Right ventricle myocardium superior (tissue), 1 donor: ENCODE results near the gene PDS5B. TPM values are rescaled to one million over a fixed set of nuclear protein-coding genes. Genes with fewer than 3 reads are reported as not detected.
"Not testable (repeated sequence)": the region's sequence is repeated elsewhere in the genome, so short reads cannot be mapped to it uniquely, and the experiment has no call there.

Experiments
- ATAC-seq: fragments of 200-7000 bp; cut with Tn5 transposase; one replicate; pipeline ENCODE4 v1.9.1; 2020; ENCODE audit warnings: mild to moderate bottlenecking; ENCODE audit not compliant: poor library complexity
- DNase-seq: peaks from one replicate; pipeline ENCODE4 v3.0.0-alpha.2; 2020
- intact Hi-C: fragments of 100-400 bp; cut with DNase I; formaldehyde crosslinking; loops from one replicate; pipeline ENCODE4 v1.11.2; 2022
- long read RNA-seq: library from polyadenylated mRNA; unstranded; transcript quantifications from one replicate; pipeline ENCODE4 v2.0.0, GENCODE V29; 2021
- total RNA-seq: library from RNA; stranded (reverse); fragmentation: NEBNext Ultra II Directional; extraction: Animal tissue kit (Norgen Biotek cat#: 25700); gene quantifications from one replicate; pipeline ENCODE4 v1.2.1, GENCODE V29; 2021
- donor health status: DM: no; HTN: yes; CAD: no; lungs with severe emphysema.

The PDS5B gene
- 22.9 TPM for total RNA-seq
- long read RNA-seq, partial matches to known transcripts, result 4 of 7 reads
- long read RNA-seq, other reads (novel, unspliced or antisense), result 3 of 7 reads

DNA sequence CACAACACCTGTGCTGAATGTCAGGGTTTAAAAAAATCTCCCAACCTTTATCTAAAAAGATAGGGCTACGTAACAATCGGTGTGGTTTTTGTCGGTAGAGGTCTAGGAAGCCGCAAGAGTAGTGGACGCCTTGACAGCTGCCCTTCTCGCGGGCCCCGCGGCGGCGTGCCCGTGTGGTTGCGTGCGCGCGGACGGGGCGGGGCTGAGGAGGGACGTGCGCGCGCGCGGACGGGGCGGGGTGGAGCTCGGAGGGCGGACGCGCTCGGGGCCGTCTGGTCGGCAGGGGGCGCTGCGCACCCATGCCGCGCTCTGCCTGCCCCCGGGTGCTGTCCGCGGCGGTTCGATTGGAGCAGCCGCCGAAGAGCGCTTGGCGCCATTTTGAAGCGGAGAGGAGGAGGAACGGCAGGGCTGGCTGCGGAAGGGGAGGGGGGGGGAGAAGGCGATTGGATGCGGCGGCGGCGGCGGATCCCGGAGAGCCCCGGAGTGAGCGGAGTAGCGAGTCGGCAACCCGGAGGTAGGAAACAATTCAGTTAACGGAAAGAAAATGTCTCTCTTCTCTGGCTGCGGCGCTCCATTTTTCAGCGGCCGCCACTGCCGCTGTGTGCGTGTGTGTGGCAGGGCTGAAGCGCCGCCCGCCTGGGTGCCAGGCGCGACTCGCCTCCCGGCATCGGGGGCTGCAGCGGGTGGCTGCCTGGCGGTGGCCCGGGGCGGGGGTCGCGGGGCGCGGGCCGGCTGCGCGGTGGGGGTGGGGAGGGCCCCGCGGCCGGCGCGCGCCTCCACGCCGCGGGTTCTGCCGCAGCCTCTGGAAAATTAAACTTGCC, at the start of gene PDS5B:
Gene PDS5B, plus strand, starts transcription at position 373 of the 821 bp plus-strand sequence. CDS start 62,321 bp downstream, outside the sequence.
- peak; percentile 96 for DNase-seq
- intact Hi-C loops, result loop anchor here (2.0 to 5.0 kb wide), 2 partner anchors 53 to 956 kb away; no protein-coding TSS in a partner anchor
- ATAC-seq, result peak; percentile 99

- ATAC-seq, result peak; percentile 5
- intact Hi-C loops, result no loop called here
Measured at GRCh38 chr13:32537580-32538142, 48.6 kb upstream of the PDS5B start.

GRCh38 chr13:32538143-32538620, 48.1 kb upstream of the PDS5B start:
- ATAC-seq, result peak; percentile 58
- DNase-seq, result peak; percentile 46
- intact Hi-C loops, result no loop called here

More at GRCh38 chr13:32537580-32538142, 48.6 kb upstream of the PDS5B start:
- DNase-seq, result peak; percentile 55

DNA sequence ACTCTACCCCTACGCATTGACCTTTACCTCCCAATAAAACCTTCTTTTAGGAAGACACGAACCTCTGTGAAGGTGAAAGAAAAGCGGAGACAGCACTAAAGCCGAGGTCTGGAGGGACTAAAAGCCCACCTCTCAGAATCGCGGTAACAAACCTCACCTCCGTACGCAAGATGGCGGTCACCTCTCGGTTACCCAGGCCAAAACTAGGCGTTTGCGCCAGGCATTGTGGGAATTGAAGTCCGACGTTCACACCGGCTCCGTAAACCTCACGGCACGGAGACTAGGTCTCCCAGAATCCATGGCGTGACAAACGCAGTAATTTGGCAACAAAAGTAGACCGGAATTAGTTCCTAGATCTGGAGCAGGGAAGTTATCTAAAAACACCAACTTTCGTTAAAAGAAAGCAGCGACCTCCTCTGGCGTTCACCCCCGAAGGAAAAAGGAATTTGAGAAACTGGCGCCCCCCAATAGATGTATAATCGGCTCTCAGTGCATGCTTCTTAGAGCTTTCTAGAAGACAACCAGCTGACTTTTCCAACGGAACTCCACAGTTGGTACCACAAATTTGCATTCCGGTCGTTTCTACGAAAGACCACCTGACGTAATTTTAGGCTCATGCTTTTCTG, 47.5 kb upstream of the PDS5B start, which contains the start of gene N4BP2L2:
Gene N4BP2L2, minus strand, starts transcription at position 175 of the 626 bp plus-strand sequence. CDS start 1,768 bp downstream, outside the sequence.
- ATAC-seq (peak; percentile 99), DNase-seq (peak; percentile 95)
- intact Hi-C loops, result no loop called here

DNA sequence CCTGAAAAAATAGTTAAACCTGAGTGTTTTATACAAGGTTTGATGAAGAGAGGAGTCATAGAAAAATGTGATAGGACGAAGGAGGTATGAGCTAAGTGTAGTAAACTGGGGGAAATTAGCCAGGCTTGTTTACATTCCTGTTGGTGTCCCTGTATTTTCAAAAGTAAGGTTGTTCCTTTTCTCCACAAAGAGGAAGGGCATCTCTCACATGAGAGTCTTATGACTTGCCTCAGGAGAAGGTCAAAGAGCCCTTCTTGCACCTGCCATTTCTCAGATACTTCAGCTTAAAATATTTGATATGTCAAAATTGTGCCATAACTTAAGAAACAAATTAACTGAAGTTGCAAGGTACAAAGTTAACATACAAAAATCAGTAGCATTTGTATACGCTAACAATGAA, 44.0 kb upstream of the PDS5B start:
- ATAC-seq, result no peak

GRCh38 chr13:32545083-32545482, 41.2 kb upstream of the PDS5B start:
- intact Hi-C loops, result no loop called here
- DNase-seq (no peak), ATAC-seq (no peak)

More for the DNA sequence above, 44.0 kb upstream of the PDS5B start:
- DNase-seq, result no peak
- intact Hi-C loops, result no loop called here

DNA sequence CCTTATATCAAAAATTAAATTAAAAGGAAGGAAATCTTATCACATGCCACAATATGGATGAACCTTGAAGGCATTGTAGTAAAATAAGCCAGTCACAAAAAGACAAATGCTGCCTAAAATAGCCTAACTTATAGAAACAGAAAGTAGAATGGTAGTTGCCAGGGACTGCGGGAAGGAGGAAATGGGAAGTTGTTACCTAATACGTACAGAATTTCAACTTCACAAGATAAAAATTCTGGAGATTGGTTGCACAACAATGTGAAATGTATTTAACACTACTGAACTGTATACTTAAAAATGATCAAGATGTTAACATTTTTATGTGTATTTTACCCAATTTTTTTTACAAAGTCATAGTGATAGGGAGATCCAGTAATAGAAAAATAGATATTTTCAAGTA, 37.4 kb upstream of the PDS5B start:
- ATAC-seq, result no peak
- intact Hi-C loops, result no loop called here
- no peak for DNase-seq

DNA sequence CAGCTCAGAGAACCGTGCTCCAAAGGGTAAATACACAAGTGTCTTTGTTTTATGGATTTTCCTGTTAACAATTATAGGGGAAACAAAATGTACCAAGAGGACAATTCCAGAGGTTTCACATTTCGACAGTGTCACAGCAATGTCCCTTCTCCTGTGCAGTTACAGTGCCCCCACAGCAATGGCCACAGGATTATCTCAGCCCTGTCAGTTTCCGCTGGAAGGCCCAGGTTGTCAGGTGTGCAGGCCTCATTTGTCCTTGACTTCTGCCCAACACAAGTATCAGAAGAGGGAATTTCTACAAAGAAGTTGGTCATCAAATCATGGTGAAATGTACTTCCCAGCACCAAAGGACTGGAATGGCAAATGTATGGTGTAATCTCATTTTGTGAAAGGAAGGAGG, 36.5 kb upstream of the PDS5B start:
- no peak for ATAC-seq
- intact Hi-C loops, result no loop called here
- DNase-seq, result no peak

- DNase-seq (no peak), ATAC-seq (no peak)
- intact Hi-C loops, result no loop called here
Measured at GRCh38 chr13:32553720-32554119, 32.5 kb upstream of the PDS5B start.

DNA sequence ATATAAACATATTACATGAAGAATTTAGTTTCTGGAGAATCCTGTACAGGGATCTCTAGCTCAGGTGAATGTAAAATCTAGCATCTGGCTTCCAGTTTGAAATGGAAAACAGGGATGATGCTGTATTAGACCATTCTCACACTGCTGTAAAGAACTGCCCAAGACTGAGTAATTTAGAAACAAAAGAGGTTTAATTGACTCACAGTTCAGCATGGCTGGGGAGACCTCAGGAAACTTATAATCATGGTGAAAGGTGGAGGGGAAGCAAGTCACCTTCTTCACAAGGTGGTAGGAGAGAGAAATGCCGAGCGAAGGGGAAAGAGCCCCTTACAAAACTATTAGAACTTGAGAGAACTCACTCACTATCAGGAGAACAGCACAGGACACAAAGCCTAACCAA, 30.6 kb upstream of the PDS5B start:
- no peak for DNase-seq
- intact Hi-C loops, result no loop called here
- ATAC-seq, result no peak

GRCh38 chr13:32560842-32561241, 25.4 kb upstream of the PDS5B start:
- ATAC-seq, DNase-seq, intact Hi-C loops: not testable (repeated sequence)

GRCh38 chr13:32575687-32576086, 10.6 kb upstream of the PDS5B start:
- intact Hi-C loops, DNase-seq, ATAC-seq: not testable (repeated sequence)

- no peak for DNase-seq
- intact Hi-C loops, result no loop called here
- no peak for ATAC-seq
Measured at GRCh38 chr13:32577032-32577431, 9.2 kb upstream of the PDS5B start.

DNA sequence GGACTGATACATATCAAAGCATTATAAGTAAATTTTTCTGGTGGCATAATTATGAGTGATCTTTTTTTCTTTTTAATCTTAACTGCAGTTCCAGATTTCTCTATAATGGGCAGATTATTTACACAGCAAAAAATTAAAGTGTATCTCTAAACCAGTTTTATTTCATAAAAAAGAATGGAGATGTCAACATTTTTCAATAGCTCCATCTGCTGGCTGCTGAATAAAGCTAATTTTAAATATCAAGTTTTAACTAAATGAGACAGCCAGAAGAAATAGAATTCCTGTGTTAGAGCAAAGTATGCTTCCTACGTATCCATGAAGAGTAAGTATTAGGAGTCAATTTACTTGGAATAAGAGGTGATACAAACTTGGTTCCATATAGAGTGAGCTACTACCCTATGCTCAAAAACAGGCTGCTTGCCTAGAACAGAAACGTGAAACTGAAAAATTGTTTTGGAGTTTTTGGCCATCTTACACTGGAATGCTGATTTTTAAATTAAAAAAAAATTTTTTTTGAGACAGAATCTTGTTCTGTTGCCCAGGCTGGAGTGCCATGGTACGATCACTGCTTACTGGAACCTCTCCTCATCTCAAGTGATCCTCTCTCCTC, 5.0 kb upstream of the PDS5B start:
- ATAC-seq (no peak), DNase-seq (no peak)
- intact Hi-C loops, result loop anchor here (5.0 kb wide), 1 partner anchor 199 kb away; no protein-coding TSS in a partner anchor

GRCh38 chr13:32582281-32582680, 4.0 kb upstream of the PDS5B start:
- intact Hi-C loops, result loop anchor here (5.0 kb wide), 1 partner anchor 200 kb away; no protein-coding TSS in a partner anchor
- ATAC-seq, result no peak

GRCh38 chr13:32582991-32583390, 3.3 kb upstream of the PDS5B start:
- intact Hi-C loops, result loop anchor here (5.0 kb wide), 1 partner anchor 201 kb away; no protein-coding TSS in a partner anchor

More at GRCh38 chr13:32582281-32582680, 4.0 kb upstream of the PDS5B start:
- DNase-seq, result no peak

DNA sequence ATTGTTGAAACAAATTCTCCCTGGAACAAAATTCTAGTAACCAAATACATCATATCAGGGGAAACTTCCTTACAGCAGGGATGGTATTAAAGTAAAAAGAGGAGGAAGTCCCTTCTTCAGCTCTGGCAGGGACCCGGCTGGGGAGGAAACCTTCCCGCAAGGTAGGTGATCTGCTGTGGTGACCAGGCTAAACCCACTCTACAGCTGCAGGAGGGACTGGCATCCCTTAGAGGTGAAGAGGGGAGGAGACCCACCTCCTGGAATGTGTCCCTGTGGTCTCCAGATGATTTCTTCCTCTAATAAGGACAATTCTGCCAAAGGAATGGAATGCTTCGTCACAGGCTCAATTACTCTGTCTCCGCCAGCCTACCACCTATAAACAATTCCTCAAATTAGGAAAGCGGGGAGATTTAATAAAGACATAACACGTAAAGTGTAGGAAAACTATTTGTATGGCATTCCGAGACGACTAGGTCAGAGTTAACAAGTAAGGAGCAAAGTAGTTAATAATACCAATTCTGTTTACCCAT, 637 bp upstream of the PDS5B start:
- ATAC-seq (no peak), DNase-seq (no peak)
- intact Hi-C loops, result loop anchor here (2.0 to 5.0 kb wide), 2 partner anchors 53 to 957 kb away; no protein-coding TSS in a partner anchor

More at GRCh38 chr13:32582991-32583390, 3.3 kb upstream of the PDS5B start:
- DNase-seq, result no peak
- no peak for ATAC-seq
